ENCODE data around the gene NKD1.

- TF ChIP-seq EZH2 (IDR thresholded peaks at IDR 0.05; ENCODE audit: insufficient read depth, poor library complexity, severe bottlenecking) (no peak), EZH2phosphoT487 (IDR thresholded peaks at IDR 0.05; ENCODE audit: insufficient read depth, low read depth) (no peak)
Observed at GRCh38 chr16:50611995-50612848, 64.0 kb downstream of the NKD1 start.

Data from GM23248 (cell line).